Endodermal cell (in vitro differentiated cells): Measurements from ENCODE around the gene MAML1. TPM values are rescaled to one million over a fixed set of nuclear protein-coding genes. Genes with fewer than 3 reads are reported as not detected.

Source experiments
- DNase-seq: peaks from one replicate; pipeline ENCODE4 v3.0.0-alpha.2; 2017
- H3K27ac ChIP-seq: 2 replicates; pipeline ENCODE4 v1.5.1; 2013; ENCODE audit warnings: mild to moderate bottlenecking, low read depth, low read length, moderate library complexity
- H3K27me3 ChIP-seq: 2 replicates; pipeline ENCODE4 v1.6.1; 2013; ENCODE audit warnings: mild to moderate bottlenecking, low read length, moderate library complexity; ENCODE audit not compliant: insufficient read depth, control insufficient read depth, poor library complexity, severe bottlenecking
- H3K36me3 ChIP-seq: 2 replicates; pipeline ENCODE4 v1.7.0; 2013; ENCODE audit warnings: mild to moderate bottlenecking, low read length, moderate library complexity; ENCODE audit not compliant: control insufficient read depth, insufficient read depth
- H3K4me1 ChIP-seq: one replicate; pipeline ENCODE4 v1.7.0; 2013; ENCODE audit warnings: low read length; ENCODE audit not compliant: control insufficient read depth, insufficient read depth
- H3K4me3 ChIP-seq: 2 replicates; pipeline ENCODE4 v1.5.1; 2013; ENCODE audit warnings: mild to moderate bottlenecking, low read length, moderate library complexity
- H3K9ac ChIP-seq: 2 replicates; pipeline ENCODE4 v1.6.1; 2013; ENCODE audit warnings: mild to moderate bottlenecking, low read length, moderate library complexity; ENCODE audit not compliant: poor library complexity, severe bottlenecking; ENCODE audit errors: extremely low read depth
- H3K9me3 ChIP-seq: 2 replicates; pipeline ENCODE4 v1.6.1; 2013; ENCODE audit warnings: mild to moderate bottlenecking, low read length, moderate library complexity; ENCODE audit not compliant: control insufficient read depth
- H3K27ac Mint-ChIP-seq: 2 replicates; pipeline ENCODE4 v1.8.0; 2020; ENCODE audit warnings: mixed read lengths
- H3K27me3 Mint-ChIP-seq: 2 replicates; pipeline ENCODE4 v1.8.0; 2021; ENCODE audit warnings: mild to moderate bottlenecking, mixed read lengths; ENCODE audit not compliant: insufficient read depth
- H3K36me3 Mint-ChIP-seq: 2 replicates; pipeline ENCODE4 v1.8.0; 2020; ENCODE audit warnings: low read depth, mixed read lengths
- H3K4me1 Mint-ChIP-seq: 2 replicates; pipeline ENCODE4 v1.8.0; 2020; ENCODE audit warnings: mixed read lengths
- H3K4me3 Mint-ChIP-seq: 2 replicates; pipeline ENCODE4 v1.8.0; 2020; ENCODE audit warnings: mild to moderate bottlenecking, moderate library complexity, mixed read lengths
- H3K9me3 Mint-ChIP-seq: 2 replicates; pipeline ENCODE4 v1.8.0; 2020; ENCODE audit warnings: mild to moderate bottlenecking, mixed read lengths
- CTCF ChIP-seq: fragments of 200-600 bp; sonication (generic); conservative IDR thresholded peaks from 2 replicates; pipeline ENCODE4 v1.5.0; 2021; ENCODE audit warnings: antibody characterized with exemption, mild to moderate bottlenecking
- WGBS, 2 experiments: methylation state at CpG; one replicate each; pipeline versions ENCODE4 v1.1.5 to v1.1.7; 2013; ENCODE audit warnings: missing lambda C conversion rate in 2 of 2, mixed read lengths in 1 of 2; ENCODE audit not compliant: insufficient coverage in 1 of 2, insufficient read length in 1 of 2; 5-methylcytosine and 5-hydroxymethylcytosine counted together
- total RNA-seq, 2 donors: library from RNA; stranded (reverse); fragmentation: NEBNext Ultra II Directional in 1 of 2; extraction: Animal tissue kit (Norgen Biotek cat#: 25700) in 1 of 2; gene quantifications; 2 replicates in 1 of 2; 3 replicates in 1 of 2; pipeline ENCODE4 v1.2.1, GENCODE V29; 2021

MAML1 gene
- total RNA-seq, 2 donors from 2014 or later: 38.9 to 41.4 TPM

- no peaks in the 10 kb centered on the region for H3K9me3 Mint-ChIP-seq
- no peak overlapping the region for H3K27ac Mint-ChIP-seq
- no peaks in the 10 kb centered on the region for H3K27me3 ChIP-seq
- no peaks in the 10 kb centered on the region for H3K4me1 ChIP-seq
- no peaks in the 10 kb centered on the region for H3K27me3 Mint-ChIP-seq
- no peak for DNase-seq
- H3K4me1 Mint-ChIP-seq: no peaks in the 10 kb centered on the region
- H3K27ac ChIP-seq: no peak overlapping the region
- no peak overlapping the region for H3K4me3 ChIP-seq
- H3K4me3 Mint-ChIP-seq: no peak overlapping the region
- 95 to 100% methylated on average over 2 to 4 of the region's 4 CpGs for WGBS, 2 experiments
- TF ChIP-seq CTCF: no peak
- peaks cover 83% of the 10 kb centered on the region for H3K36me3 Mint-ChIP-seq
- H3K9ac ChIP-seq: no peak overlapping the region
- H3K9me3 ChIP-seq: no peaks in the 10 kb centered on the region
- H3K36me3 ChIP-seq: peaks cover 92% of the 10 kb centered on the region
These were observed 8.5 kb upstream of the MAML1 start for GRCh38 chr5:179724163-179724562.

- Histone ChIP-seq H3K36me3 (peaks cover 93% of the 10 kb centered on the region), H3K4me3 (no peak overlapping the region), H3K9me3 (no peaks in the 10 kb centered on the region), H3K27me3 (no peaks in the 10 kb centered on the region), H3K9ac (no peak overlapping the region), H3K27ac (no peak overlapping the region), H3K4me1 (no peaks in the 10 kb centered on the region)
- Mint-ChIP-seq H3K27me3 (no peaks in the 10 kb centered on the region), H3K36me3 (peaks cover 82% of the 10 kb centered on the region), H3K27ac (no peak overlapping the region), H3K4me1 (no peaks in the 10 kb centered on the region), H3K4me3 (no peak overlapping the region), H3K9me3 (no peaks in the 10 kb centered on the region)
- WGBS, 2 experiments: 95 to 99% methylated on average over 6 of the region's 6 CpGs
- TF ChIP-seq CTCF: no peak
- no peak for DNase-seq
These were observed 5.5 kb upstream of the MAML1 start for GRCh38 chr5:179727106-179727505.

DNA sequence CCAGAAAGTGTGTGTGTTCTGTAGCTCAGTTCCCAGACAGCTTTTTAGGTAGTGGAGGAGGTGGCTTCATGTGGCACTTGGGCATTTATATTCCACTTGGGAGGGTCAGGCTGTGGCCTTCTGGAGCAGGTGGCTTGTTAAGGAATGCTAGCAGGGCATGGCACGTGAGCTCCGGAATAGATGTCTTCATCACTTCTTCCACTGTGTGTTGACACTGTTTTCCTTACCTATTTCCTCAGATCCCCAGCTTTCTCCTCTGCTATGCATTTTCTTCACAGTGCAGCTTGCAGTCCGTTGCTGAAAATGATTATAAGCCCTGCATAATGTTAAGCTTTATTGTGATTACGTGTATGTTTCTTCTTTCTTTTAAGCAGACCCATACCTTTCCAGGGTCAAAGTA is 3.3 kb upstream of the MAML1 start:
- TF ChIP-seq CTCF: no peak
- WGBS, 2 experiments: 82 to 85% methylated on average over 4 of the region's 4 CpGs
- H3K4me1 Mint-ChIP-seq: peaks cover 2% of the 10 kb centered on the region
- H3K9me3 Mint-ChIP-seq: no peaks in the 10 kb centered on the region
- peaks cover 60% of the 10 kb centered on the region for H3K36me3 Mint-ChIP-seq
- no peaks in the 10 kb centered on the region for H3K27me3 ChIP-seq
- no peaks in the 10 kb centered on the region for H3K27me3 Mint-ChIP-seq
- no peak overlapping the region for H3K4me3 ChIP-seq
- no peak overlapping the region for H3K4me3 Mint-ChIP-seq
- no peak overlapping the region for H3K27ac Mint-ChIP-seq
- H3K4me1 ChIP-seq: no peaks in the 10 kb centered on the region
- H3K9me3 ChIP-seq: no peaks in the 10 kb centered on the region
- peaks cover 74% of the 10 kb centered on the region for H3K36me3 ChIP-seq
- DNase-seq: no peak
- H3K27ac ChIP-seq: no peak overlapping the region
- H3K9ac ChIP-seq: no peak overlapping the region
